OCI-LY1 (cell line): Measurements from ENCODE around the gene TTC28.

Source experiments
- H2AFZ ChIP-seq: fragments of 200-600 bp; sonication (generic), shearing (Covaris generic); 2 replicates; pipeline ENCODE4 v1.6.0; 2014; ENCODE audit warnings: antibody characterized with exemption, mild to moderate bottlenecking, low read length
- H3F3A ChIP-seq: fragments of 200-600 bp; sonication (generic), shearing (Covaris generic); 2 replicates; pipeline ENCODE4 v1.6.0; 2014; ENCODE audit warnings: mild to moderate bottlenecking, antibody characterized with exemption, low read length, moderate library complexity; ENCODE audit not compliant: insufficient read depth
- H3K27ac ChIP-seq: fragments of 200-600 bp; sonication (generic); 2 replicates; pipeline ENCODE4 v1.5.1; 2014; ENCODE audit warnings: low read length, mixed run types, mild to moderate bottlenecking, low read depth; ENCODE audit not compliant: poor library complexity, severe bottlenecking
- H3K27me3 ChIP-seq: fragments of 200-600 bp; sonication (generic); 2 replicates; pipeline ENCODE4 v1.6.0; 2014; ENCODE audit warnings: antibody characterized with exemption, mild to moderate bottlenecking, low read length, moderate library complexity; ENCODE audit not compliant: insufficient read depth
- H3K36me3 ChIP-seq: fragments of 200-600 bp; sonication (generic); 2 replicates; pipeline ENCODE4 v1.6.1; 2014; ENCODE audit warnings: mild to moderate bottlenecking, antibody characterized with exemption, low read length, moderate library complexity, mixed read lengths; ENCODE audit not compliant: insufficient read depth
- H3K4me1 ChIP-seq: fragments of 200-600 bp; sonication (generic); 2 replicates; pipeline ENCODE4 v1.5.1; 2014; ENCODE audit warnings: mild to moderate bottlenecking, low read length, moderate library complexity; ENCODE audit not compliant: insufficient read depth, severe bottlenecking
- H3K4me2 ChIP-seq: fragments of 200-600 bp; sonication (generic), shearing (Covaris generic); 2 replicates; pipeline ENCODE4 v1.6.1; 2014; ENCODE audit warnings: low read length
- H3K4me3 ChIP-seq: fragments of 200-600 bp; sonication (generic); 2 replicates; pipeline ENCODE4 v1.5.1; 2014; ENCODE audit warnings: low read length, low read depth, mild to moderate bottlenecking, mixed read lengths; ENCODE audit not compliant: poor library complexity, severe bottlenecking
- H3K79me2 ChIP-seq: fragments of 200-600 bp; shearing (Covaris generic); 2 replicates; pipeline ENCODE4 v1.6.1; 2016; ENCODE audit warnings: mixed run types, low read length, mixed read lengths; ENCODE audit not compliant: insufficient read depth
- H3K9ac ChIP-seq: fragments of 200-600 bp; sonication (generic), shearing (Covaris generic); 2 replicates; pipeline ENCODE4 v1.6.1; 2014; ENCODE audit warnings: mild to moderate bottlenecking, low read length, mixed read lengths
- H3K9me2 ChIP-seq: fragments of 200-600 bp; sonication (generic), shearing (Covaris generic); 2 replicates; pipeline ENCODE4 v1.6.1; 2014; ENCODE audit warnings: low read depth, mild to moderate bottlenecking, low read length, mixed read lengths
- H3K9me3 ChIP-seq: fragments of 200-600 bp; shearing (Covaris generic); 2 replicates; pipeline ENCODE4 v1.6.1; 2014; ENCODE audit warnings: low read length, mixed read lengths
- H4K20me1 ChIP-seq: fragments of 200-600 bp; sonication (generic), shearing (Covaris generic); 2 replicates; pipeline ENCODE4 v1.6.0; 2016; ENCODE audit warnings: mild to moderate bottlenecking, low read length; ENCODE audit not compliant: insufficient read depth
- CTCF ChIP-seq: fragments of 200-600 bp; sonication (generic), shearing (Covaris generic); IDR thresholded peaks from 2 replicates; pipeline ENCODE4 v1.5.1; 2017; ENCODE audit warnings: mild to moderate bottlenecking, antibody characterized with exemption, low read length, moderate library complexity, mixed read lengths
- EZH2 ChIP-seq: fragments of 200-600 bp; sonication (generic), shearing (Covaris generic); IDR thresholded peaks from 2 replicates; pipeline ENCODE4 v1.8.0; 2017; ENCODE audit warnings: borderline replicate concordance, mixed run types, mild to moderate bottlenecking, antibody characterized with exemption, low read length, moderate library complexity, mixed read lengths

The TTC28 gene

GRCh38 chr22:28441720-28442263, 237.8 kb downstream of the TTC28 start:
- Histone ChIP-seq H3K9me2 (no peaks in the 10 kb centered on the region), H4K20me1 (no peaks in the 10 kb centered on the region), H3K4me1 (no peaks in the 10 kb centered on the region), H2AFZ (no peak overlapping the region), H3K36me3 (no peaks in the 10 kb centered on the region), H3F3A (no peaks in the 10 kb centered on the region), H3K27ac (no peak overlapping the region), H3K4me2 (peak overlapping the region; percentile 59; the same call in 1 of the 2 replicates), H3K27me3 (no peaks in the 10 kb centered on the region), H3K79me2 (no peaks in the 10 kb centered on the region), H3K9ac (no peak overlapping the region), H3K4me3 (peak overlapping the region; percentile 21), H3K9me3 (no peaks in the 10 kb centered on the region)
- TF ChIP-seq EZH2 (no peak), CTCF (no peak)

GRCh38 chr22:28440592-28441390, 238.8 kb downstream of the TTC28 start:
- H3K27me3 ChIP-seq, result no peaks in the 10 kb centered on the region
- no peak for TF ChIP-seq EZH2
- TF ChIP-seq CTCF, result no peak
- H3K9me3 ChIP-seq, result no peaks in the 10 kb centered on the region
- no peaks in the 10 kb centered on the region for H3K9me2 ChIP-seq
- no peak overlapping the region for H3K4me2 ChIP-seq
- no peaks in the 10 kb centered on the region for H3F3A ChIP-seq
- no peaks in the 10 kb centered on the region for H3K4me1 ChIP-seq
- H3K4me3 ChIP-seq, result no peak overlapping the region
- H3K36me3 ChIP-seq, result no peaks in the 10 kb centered on the region
- H4K20me1 ChIP-seq, result no peaks in the 10 kb centered on the region
- no peak overlapping the region for H3K27ac ChIP-seq
- no peak overlapping the region for H2AFZ ChIP-seq
- no peak overlapping the region for H3K9ac ChIP-seq
- H3K79me2 ChIP-seq, result no peaks in the 10 kb centered on the region

GRCh38 chr22:28438183-28438768, 241.4 kb downstream of the TTC28 start:
- no peak overlapping the region for H3K9ac ChIP-seq
- H3K9me2 ChIP-seq, result no peaks in the 10 kb centered on the region
- no peak overlapping the region for H3K4me3 ChIP-seq
- H3K36me3 ChIP-seq, result no peaks in the 10 kb centered on the region
- no peak overlapping the region for H2AFZ ChIP-seq
- no peaks in the 10 kb centered on the region for H3K79me2 ChIP-seq
- no peaks in the 10 kb centered on the region for H3K4me1 ChIP-seq
- no peaks in the 10 kb centered on the region for H4K20me1 ChIP-seq
- no peaks in the 10 kb centered on the region for H3K27me3 ChIP-seq
- no peaks in the 10 kb centered on the region for H3K9me3 ChIP-seq
- H3K4me2 ChIP-seq, result no peak overlapping the region
- H3K27ac ChIP-seq, result no peak overlapping the region
- no peak for TF ChIP-seq CTCF
- TF ChIP-seq EZH2, result no peak
- no peaks in the 10 kb centered on the region for H3F3A ChIP-seq
